NAMALWA (cell line): Measurements from ENCODE around the gene PRKAR1B.
"Not testable (repeated sequence)": the region's sequence is repeated elsewhere in the genome, so short reads cannot be mapped to it uniquely, and the experiment has no call there.

ENCODE experiments used
- DNase-seq: peaks from one replicate; pipeline ENCODE4 v3.0.0-alpha.2; 2015; ENCODE audit warnings: low spot score

Gene PRKAR1B

DNA sequence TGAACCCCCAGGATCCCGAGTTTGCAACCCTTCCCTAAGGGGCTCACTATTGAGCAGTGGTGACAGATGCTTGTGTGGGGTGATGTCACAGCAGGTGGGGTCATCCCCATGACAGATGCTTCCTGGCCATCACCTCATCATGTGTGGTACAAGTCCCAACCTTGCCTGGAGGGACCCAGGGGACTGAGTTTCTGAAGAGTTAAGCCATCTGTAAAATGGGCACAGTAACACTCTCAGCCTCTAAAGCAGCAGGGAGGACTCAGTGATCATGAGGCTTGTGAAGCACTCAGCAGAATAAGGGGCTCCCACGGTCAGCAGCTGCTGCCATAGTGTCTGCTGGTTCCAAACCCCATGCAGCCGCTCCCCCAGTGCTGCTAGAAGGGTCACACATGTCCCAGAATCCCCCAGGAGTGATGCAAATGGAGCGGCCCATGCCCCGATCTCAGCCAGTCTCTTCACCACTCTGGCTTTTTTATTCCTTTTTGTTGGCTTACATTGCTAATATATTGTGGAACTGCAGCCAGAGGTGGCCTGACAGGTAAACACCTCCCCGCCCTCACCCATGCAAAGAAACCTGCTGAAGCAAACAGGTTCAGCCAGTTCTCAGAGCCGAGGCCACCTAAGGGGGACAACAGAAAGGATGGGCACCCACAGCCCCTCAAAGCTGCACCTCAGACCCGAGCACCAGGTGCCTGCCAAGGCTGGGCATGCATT lies 105.4 kb downstream of the PRKAR1B start:
- DNase-seq: no peak

DNA sequence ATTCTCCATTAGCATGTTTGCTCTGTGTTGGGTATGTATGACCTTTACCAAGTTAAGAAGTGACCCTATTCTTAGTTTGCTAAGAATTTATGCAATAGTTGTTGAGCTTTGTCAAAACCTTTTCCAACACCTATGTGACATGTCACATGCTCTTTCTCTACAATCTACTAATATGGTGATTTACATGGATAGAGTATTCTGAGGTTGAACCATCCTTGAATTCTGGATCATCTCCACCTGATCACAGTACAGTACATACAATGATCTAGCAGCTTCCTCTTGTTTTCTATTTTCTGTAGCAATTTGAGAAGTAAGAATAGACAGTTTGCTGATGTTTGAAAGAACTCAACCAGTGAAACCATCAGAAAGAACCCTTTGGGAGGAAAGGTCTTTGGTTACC lies 106.2 kb downstream of the PRKAR1B start:
- no peak for DNase-seq

DNA sequence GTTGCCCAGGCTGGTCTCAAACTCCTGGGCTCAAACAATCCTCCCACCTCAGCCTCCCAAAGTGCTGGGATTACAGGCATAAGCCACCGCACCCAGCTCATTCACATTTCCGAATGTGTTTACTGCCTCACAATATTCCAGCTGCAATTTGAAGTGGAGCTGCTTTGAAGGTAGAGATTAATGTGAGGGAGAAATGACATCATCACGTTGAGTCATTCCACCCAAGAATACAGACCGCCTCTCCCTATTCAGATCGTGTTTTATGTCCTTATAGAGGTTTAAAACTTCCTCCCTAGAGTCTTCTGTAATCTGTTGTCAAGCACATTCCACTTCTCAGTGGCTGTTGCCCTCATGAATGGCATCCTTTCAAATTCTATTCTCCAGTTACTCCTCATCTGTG lies 107.0 kb downstream of the PRKAR1B start:
- DNase-seq: no peak

DNA sequence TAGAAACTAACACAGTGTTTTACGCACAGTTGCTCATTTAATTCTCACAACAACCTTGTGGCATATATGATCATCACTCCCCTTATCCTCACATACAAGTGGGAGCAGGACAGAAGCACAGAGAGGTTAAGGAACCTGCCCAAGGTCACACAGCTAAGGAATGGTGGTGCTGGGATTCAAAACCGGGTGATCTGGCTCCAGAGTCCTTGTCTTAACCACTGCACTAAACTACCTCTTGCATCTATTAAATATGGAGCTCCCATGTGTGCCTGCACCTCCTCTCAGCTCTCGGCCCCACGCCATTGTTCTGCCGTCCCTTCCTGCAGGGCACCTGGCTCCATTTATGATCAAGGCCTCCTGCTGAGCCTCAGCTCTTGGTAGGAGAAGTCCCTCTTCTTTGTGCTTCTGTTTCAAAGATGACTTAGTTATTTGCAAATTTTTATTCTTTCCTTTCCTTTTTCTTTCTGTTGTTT lies 107.7 kb downstream of the PRKAR1B start:
- DNase-seq: no peak

DNA sequence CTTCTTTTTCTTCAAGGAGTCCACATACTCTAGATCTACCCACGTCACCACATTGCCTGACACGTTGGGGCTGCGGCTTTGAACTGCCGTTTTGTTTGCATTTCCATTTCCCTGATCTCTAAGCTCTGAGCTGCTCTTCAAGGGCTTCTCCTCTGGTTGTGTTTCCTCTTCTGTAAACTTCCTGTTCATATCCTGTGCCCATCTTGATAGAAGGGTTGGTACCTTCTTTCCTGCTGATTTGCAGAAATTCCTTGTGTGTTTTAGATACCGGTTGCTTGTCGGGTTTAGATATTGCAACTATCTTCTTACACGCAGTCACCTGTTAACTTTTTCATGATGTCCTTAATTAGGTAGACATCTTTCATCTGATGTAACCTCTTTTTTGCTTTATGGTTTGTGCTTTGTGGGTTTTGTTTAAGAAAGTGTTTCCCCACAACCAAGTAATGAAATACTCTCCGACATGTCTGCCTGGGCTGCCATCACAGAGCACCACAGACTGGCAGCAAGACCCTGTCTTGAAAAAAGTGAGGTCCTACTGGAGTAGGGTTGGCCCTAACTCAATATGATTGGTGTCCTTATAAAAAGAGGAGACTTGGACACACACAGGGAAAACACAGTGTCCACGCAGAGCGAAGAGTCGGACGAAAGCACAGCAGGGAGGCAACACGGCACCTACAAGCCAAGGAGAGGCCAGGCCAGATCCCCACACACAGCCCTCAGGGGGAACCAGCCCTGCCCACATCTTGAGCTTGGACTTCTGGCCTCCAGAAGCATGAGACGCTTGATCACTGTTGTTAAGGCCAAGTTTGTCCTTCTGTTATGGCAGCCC lies 108.3 kb downstream of the PRKAR1B start:
- DNase-seq: peak; percentile 28

DNA sequence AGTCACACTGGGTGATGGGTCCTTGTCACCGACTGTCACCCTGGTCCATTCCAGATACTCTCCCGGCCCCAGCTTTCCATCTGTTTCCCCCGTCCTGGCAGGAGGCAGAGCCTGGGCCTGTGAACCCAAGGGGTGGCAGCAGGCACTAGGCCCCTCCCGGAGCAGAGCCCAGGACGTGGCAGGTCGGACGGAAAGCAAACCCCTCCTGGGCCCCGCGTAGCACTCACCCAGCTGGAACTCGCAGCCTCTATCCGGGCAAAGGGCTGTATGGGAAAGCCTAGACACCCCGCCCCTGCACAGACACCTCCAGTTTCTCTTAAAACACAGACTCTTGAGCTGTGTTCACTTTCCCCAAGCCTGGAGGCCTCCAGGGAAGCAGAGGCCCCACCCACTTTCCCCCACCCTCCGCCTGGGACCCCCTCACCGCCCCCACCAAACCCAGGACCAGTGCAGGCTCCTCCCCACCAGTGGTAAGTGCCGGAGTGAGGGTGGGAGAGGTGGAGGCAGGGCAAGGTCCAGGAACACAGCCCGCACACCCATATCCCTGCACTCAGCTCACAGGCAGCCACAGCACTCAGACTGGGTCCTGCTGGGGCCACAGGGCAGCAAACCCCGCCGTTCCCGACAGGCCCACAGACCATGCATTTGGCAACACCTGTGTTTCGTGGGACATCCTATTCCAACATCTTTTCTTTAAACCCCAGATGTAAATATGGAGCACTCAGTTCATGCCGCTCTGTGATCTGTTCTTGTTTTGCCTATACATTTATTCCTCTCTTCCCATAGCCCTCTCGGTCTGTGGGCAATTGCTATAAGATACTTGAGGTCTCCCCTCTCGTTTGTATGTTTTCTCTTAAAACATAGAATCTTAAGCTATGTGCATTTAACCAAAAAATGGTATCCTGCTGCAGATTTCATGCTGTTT lies 109.2 kb downstream of the PRKAR1B start:
- DNase-seq: no peak

DNA sequence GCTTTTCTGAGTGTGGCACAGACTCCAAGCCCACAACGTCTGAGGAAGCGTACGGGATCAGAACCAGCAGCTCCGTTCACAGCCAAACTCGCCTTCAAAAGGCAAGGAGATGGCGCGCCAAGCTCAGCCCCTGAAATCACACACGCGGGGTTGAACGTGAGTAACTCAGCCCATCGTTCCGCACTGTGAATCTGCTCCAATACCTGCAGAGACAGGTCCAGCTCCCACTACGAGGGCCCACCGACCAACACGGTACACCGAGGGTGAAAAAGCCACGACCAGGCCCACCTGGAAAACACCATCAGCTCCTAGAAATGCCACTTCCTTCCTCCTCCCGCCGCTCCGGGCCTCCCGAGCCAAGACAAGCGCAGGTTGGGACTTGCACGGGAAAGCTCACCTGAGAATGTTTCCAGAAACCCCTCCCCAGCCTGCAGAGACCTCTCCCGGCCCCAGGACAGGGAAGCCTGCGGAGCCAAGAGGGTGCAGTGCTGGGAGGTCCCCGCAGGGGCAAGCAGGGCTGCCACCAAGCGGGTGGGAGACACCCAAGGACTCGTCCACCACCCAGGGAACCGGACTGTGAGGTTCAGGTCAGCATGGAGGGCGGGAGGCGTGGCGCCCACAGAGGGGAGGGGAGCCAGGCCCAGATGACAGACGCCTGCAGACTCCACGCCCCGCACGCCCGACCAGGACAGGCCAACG lies 113.5 kb downstream of the PRKAR1B start:
- DNase-seq: no peak

DNA sequence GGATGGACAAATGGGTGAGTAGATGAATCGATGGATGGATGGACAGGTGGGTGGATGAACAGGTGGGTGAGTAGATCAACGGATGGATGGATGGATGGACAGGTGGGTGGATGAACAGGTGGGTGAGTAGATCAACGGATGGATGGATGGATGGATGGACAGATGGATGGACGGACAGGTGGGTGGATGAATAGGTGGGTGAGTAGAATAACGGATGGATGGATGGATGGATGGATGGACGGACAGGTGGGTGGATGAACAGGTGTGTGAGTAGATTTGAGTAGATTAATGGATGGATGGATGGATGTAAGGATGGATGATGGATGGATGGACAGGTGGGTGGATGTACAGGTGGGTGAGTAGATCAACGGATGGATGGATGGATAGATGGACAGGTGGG lies 115.2 kb downstream of the PRKAR1B start:
- not testable (repeated sequence) for DNase-seq

DNA sequence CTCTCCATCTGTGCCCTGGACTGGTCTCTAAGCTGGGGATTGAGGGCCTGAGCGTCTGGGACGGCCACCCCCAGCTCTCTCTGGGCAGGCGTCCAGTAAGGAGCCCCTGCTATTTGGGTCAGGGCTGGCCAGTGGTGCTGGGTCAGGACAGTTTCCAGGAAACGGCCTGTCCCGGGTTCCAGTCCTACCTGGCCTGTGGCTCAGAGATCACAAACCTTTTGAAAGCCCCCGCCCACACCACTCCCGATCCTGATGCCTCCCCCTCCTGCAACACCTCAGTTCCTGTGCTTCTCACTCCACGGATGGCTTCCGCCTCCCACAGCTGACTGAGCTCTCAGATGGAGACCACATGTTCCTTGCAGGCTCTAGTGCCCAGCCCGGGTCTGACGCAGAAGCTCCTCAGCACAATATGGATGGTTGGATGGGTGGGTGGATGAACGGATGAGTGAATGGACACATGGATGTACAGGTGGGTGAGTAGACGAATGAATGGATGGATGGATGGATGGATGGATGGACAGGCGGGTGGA lies 115.7 kb downstream of the PRKAR1B start:
- no peak for DNase-seq

DNA sequence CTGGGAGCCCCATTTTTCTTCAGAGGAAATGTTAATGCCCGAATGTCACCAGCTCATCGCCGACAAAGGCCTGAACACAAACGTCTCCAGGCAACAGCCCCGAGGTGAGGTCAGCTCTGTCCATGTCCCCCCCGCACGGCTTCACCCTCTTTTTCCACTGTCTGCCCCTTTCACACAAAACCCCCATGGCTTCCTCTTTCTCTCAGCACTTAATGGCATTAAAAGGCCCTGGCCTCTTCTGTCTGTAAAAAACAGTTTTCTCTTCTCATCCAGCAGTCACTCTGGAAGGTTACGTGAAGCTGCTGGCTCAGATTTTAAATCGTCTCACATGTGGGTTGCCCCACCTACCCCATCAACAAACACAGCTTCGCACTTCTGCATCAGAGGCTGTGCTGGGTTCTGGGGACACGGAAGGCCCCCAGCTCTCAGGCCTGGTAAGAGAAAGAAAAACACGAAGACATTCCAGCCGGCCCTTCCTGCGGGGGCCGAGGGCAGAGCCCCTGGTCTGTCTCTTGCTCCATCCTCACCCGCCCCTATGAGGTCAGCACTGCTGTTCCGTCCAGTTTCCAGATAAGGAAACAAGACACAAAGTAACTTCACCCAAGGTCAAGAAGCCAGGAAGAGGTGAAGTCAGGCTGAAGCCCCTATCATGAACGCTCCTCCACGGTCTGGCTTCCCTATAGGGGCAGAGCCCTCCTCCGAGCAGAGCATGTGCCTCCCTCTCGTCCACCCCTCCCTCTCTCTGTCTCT lies 116.4 kb downstream of the PRKAR1B start:
- no peak for DNase-seq

DNA sequence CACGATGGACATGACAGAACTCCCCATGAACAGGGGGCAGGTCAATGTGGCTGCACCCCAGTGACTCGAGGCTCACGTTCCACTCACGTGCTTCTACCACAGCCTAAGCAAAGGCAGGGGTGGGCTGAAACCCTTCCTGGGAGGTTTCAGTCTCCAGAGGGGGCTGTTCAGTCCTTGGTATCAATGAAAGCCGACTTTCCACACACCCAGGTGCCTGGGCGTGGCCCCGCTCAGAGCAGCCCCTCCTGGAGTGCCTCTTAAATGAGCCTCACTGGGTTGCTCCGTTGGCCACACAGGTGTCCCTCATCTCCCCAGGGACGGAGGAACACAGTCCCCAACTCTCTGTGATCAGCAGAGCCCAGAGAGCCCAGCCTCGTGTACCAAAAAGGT lies 116.9 kb downstream of the PRKAR1B start:
- no peak for DNase-seq

DNA sequence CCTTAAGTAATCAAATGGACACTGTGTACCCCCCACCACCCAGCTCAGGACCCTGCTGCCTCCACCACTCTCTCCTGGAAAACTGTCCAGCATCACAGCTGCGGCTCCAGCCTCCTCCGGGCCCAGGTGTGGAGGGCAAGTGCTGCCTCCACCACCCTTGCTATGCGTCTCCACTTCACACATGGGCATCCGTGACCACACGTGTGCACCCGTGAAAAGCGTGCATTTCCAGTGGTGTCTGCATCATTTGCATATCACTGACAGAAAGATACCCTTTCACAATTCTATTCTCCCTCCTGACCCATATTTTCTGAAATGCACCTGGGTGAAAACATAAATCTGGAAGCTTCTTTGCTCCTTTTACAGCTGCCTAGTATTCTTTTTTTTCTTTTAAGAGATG lies 117.7 kb downstream of the PRKAR1B start:
- no peak for DNase-seq

DNA sequence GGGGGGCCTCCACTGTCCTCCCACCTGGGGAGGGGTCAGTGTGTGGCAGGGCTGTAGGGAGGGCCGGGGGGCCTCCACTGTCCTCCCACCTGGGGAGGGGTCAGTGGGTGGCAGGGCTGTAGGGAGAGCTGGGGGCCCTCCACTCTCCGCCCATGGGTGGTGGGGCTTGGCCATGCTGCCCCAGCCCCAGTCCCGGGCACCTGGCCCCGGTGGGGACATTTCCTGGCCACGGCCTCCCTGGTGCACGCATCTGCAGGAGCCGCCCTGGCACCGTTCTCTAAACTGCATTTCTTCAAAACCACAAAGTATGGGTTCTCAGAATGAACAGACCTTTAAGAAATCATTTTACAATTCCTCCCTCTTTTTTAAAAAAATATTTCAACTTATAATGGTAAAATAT lies 118.1 kb downstream of the PRKAR1B start:
- no peak for DNase-seq

DNA sequence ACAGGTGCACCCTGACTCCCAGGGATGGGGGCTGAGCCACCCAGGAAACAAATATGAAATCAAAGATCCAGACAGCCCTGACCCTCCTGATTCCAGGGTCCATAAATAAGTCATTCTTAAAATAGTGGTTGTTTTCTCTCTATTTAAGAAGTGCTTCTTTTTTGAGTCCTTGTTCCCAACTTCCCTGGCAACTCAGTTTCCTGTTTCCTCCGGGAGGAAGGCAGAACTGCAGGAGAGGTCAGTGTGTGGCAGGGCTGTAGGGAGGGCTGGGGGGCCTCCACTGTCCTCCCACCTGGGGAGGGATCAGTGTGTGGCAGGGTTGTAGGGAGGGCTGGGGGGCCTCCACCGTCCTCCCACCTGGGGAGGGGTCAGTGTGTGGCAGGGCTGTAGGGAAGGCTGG lies 118.7 kb downstream of the PRKAR1B start:
- DNase-seq: no peak

DNA sequence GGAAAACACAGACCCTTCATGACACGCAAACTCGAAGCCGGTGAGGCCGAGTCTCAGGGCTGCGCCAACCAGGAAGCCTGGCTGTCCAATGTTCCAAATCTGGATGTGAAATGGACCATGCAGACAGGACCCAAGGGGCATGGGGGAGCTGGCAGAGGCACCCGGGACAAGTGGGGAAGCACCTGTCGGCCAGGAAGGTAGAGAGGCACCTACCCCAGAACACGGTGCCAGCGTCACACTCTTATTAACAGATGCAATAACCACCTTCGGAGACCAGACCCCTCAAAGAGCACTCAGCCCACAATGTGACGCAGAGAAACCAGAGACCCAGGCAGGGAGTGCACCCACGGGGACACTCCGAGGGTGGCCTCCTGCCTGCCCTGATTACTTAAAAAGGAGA lies 119.1 kb downstream of the PRKAR1B start:
- DNase-seq: no peak

DNA sequence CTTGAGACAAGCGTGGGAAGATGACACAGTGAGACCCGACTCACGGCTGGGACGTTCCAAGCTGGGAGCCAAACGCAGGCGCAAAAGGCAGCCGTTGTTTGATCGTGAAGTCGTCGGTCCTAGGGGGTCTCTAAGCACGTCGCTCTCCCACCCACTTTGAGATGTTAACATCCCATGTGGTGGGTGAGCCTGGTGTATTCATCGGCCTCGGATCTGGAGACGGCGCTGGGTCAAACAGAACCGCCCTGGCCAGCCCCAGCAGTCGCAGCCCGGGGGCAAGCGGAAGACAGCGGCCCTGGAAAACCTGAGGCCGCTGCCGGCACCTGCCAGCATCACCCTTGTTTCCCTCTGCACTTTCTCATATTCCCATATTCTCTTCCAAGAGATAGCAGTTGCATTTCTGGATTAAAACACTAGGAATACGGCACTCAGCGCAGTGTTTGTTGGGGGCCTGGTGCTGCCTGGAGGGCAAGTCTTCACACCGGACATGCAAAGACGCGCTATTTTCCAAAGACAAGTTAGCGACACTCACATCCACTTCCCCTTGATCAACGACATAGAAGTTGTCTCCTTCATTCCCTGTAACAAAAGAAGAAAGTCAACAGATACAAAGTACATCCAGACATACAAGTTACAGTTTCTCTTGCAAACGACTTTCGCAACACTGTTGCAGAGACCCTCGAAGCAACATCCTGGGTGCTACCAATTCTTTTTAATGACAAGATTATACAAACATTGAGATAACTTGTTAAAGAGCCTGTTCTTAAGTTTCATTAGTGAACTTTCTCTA lies 121.2 kb downstream of the PRKAR1B start:
- no peak for DNase-seq

DNA sequence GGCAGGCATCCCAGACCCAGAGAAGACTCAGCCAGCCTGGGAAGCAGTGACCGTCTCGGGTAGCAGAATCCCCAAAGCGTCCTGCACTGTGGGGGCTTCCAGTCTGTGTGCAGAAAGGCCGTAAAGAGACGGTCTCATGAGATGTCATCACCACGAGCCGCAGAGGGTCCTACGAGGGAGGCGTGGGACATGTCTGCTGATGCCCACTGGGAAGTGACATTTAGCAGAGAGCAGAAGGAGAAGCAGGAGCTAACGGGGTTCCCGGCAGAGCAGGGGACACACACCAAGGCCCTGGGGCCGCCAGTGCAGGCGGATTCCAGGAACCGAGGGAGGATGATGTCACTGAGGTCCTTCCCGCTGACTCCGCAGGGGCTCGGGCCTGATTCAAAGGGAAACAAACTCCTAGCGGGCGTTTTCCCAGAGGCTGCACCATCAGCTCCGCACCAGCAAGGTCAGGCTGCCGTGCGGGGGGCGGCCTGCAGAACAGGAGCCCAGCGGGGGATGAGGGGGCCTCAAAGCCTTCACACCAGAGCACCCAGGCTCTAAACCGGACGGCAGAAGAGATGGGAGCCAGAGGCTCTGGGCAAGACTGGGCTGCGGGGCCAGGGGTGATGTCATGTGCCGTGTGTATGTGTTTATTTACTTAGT lies 122.1 kb downstream of the PRKAR1B start:
- DNase-seq: no peak

DNA sequence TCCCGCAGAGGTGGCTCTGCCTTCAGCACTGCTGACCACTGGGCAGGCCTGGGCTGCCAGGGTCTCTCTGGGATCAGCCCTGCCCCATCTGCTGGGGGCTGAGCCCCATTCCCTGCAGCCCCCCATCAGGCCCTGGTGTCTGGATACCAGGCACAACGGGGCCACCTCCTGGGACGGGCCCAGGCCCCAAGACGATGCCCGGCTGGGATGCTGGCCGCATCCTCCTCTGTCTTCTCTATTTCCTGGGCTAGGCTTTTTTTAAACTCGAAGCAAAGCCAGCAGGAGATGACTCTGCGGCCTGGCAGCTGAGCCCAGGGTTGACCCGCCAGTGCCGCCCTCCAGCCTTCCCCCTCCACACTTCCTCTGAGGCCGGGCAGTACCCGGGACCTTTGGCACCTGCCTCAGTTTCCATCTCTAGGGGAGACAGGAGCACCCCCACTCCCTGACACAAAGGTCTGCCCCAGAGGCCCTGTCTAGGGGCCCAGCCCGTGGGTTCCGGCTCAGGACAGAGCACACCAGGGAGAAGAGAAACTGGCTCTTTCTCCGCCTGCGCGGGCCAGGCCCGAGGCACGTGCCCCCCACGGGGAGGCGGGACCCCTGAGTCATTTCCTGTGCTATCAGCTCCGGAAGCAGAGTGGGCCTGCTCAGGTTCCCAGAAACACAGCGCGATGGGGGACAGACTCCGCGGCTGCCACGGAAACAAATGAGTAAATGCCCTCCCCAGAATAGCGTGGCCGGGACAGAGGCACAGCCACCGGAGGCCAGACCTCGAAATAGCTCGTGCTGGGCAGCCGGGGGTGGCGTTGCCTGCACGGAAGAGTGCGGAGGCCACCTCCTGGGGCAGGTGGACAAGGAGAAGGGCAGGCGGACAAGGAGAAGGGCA lies 122.8 kb downstream of the PRKAR1B start:
- DNase-seq: no peak
